ENCODE data around the gene OTUD7B.
"Not testable (repeated sequence)": the region's sequence is repeated elsewhere in the genome, so short reads cannot be mapped to it uniquely, and the experiment has no call there.

OTUD7B gene

DNA sequence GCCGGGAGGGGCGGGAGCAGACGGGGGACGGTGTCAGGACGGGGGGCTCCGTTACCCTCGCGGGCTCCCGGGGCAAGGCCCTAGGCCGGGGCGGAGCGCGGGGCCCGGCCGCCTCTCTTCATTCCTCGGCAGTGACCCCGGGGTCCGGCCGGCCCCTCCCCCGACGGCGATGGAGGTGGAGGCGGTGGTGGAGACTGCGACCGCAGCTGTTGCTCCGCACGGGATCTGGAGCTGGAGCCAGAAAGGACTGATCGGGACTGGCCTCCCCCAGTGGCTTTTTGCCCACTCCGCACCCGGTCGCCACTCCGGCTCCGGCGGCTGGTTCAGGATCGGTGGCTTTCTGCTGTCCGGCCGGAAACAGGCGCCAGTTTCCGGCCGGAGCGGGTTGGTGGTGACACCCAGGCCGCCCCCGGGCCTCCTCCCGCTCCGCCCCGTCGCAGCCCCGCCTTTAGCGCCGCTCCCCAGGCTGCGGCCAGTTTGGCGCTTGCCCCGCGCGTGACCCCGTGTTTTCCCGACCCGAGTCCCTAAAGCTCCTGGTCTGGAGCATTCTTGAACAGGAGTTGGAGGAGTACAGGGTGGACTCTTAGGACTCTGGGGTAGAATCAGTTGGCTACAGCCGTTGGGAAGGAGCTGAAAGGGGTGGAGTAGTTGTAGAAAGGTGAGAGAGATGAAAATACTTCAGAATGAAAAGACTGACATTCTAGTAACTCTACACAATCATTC lies at the start of gene OTUD7B:
Gene OTUD7B, minus strand, starts transcription at position 334 of the 723 bp plus-strand sequence. CDS start 33,216 bp downstream, outside the sequence.
- H3K27ac Mint-ChIP-seq = peak within 1 kb of the TSS; percentile 89
- peak; percentile 88 for ATAC-seq (ENCODE audit: low read depth)
- peak within 1 kb of the TSS; percentile 99 for H3K4me3 Mint-ChIP-seq
- H3K27me3 Mint-ChIP-seq = peaks cover 17% of the 10 kb centered on the region
- peaks cover 2% of the 10 kb centered on the region for H3K36me3 Mint-ChIP-seq
- peaks cover 8% of the 10 kb centered on the region for H3K4me1 Mint-ChIP-seq
- no peaks in the 10 kb centered on the region for H3K9me3 Mint-ChIP-seq
- DNase-seq (ENCODE audit: low spot score in 2 of 2) = peak; percentile 45 to 63

DNA sequence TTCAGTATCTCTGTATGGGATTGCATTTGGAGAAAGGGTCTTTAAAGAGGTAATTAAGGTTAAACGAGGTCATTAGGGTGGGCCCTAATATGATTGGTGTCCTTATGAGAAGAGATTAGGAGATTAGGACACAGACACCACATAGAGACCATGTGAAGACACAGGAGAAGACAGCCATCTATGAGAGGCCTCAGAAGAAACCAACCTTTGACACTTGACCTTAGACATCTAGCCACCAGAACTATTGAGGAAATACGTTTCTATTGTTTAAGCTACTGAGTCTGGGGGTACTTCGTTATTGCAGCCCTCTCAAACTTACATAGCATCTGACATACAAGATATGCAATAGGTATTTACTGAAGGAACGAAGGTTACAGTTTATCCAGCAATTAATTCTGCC lies 49.7 kb upstream of the OTUD7B start:
- H3K4me3 Mint-ChIP-seq = no peak overlapping the region
- ATAC-seq (ENCODE audit: low read depth) = no peak
- H3K36me3 Mint-ChIP-seq = no peaks in the 10 kb centered on the region
- DNase-seq (ENCODE audit: low spot score in 2 of 2) = no peak
- no peaks in the 10 kb centered on the region for H3K9me3 Mint-ChIP-seq
- no peaks in the 10 kb centered on the region for H3K27me3 Mint-ChIP-seq
- peaks cover 2% of the 10 kb centered on the region for H3K4me1 Mint-ChIP-seq
- H3K27ac Mint-ChIP-seq = no peak overlapping the region

DNA sequence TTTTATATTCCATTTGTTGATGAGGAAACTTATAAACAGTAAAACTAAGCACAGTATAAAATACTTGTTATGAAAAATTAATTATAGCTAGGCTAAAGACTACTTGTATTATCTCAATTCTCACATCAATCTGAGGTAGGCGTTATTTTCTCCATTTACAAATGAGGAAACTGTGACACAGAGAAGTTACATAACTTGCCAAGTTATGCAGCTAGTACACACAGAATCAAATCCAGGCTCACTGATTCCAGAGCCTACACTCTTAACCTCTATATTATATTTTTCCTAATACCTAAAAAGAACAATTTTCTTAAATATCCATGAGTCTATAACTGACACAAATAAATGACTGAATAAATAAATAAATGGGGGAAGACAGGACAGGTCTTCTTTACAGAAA lies 45.9 kb upstream of the OTUD7B start:
- peaks cover 12% of the 10 kb centered on the region for H3K4me1 Mint-ChIP-seq
- no peaks in the 10 kb centered on the region for H3K9me3 Mint-ChIP-seq
- no peak for ATAC-seq (ENCODE audit: low read depth)
- H3K27ac Mint-ChIP-seq = no peak overlapping the region
- H3K4me3 Mint-ChIP-seq = no peak overlapping the region
- no peak for DNase-seq (ENCODE audit: low spot score in 2 of 2)
- H3K27me3 Mint-ChIP-seq = no peaks in the 10 kb centered on the region
- no peaks in the 10 kb centered on the region for H3K36me3 Mint-ChIP-seq

DNA sequence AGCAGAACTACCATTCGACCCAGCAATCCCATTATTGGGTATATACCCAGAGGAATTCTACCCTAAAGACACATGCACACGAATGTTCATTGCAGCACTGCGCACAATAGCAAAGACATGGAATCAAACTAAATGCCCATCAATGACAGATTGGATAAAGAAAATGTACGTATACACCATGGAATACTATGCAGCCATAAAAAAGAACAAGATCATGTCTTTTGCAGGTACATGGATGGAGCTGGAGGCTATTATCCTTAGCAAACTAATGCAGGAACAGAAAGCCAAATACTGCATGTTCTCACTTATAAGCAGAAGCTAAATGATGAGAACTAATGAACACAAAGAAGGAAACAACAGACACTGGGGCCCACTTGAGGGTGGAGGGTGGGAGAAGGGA lies 45.0 kb upstream of the OTUD7B start:
- H3K27ac Mint-ChIP-seq, H3K27me3 Mint-ChIP-seq: not testable (repeated sequence)

DNA sequence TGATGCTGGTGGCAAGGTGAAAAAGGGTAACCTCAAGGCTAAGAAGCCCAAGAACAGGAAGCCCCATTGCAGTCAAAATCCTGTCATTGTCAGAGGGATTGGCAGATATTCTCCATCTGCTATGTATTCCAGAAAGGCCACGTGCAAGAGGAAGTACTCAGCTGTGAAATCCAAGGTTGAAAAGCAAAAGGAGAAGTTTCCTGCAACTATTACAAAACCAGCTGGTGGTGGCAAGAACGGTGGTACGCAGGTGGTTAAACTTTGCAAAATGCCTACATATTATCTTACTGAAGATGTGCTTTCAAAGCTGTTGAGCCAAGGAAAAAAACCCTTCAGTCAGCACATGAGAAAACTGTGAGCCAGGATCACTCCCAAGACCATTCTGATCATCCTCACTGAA lies 43.4 kb upstream of the OTUD7B start:
- no peak for DNase-seq (ENCODE audit: low spot score in 2 of 2)
- Mint-ChIP-seq H3K4me1 (peaks cover 14% of the 10 kb centered on the region), H3K4me3 (no peak overlapping the region), H3K27me3 (no peaks in the 10 kb centered on the region), H3K36me3 (no peaks in the 10 kb centered on the region), H3K9me3 (no peaks in the 10 kb centered on the region), H3K27ac (no peak overlapping the region)
- ATAC-seq (ENCODE audit: low read depth) = no peak

More for the DNA sequence above, 45.0 kb upstream of the OTUD7B start:
- not testable (repeated sequence) for H3K36me3 Mint-ChIP-seq; H3K9me3 Mint-ChIP-seq; H3K4me3 Mint-ChIP-seq; ATAC-seq (ENCODE audit: low read depth); DNase-seq (ENCODE audit: low spot score in 2 of 2)
- peaks cover 14% of the 10 kb centered on the region for H3K4me1 Mint-ChIP-seq

DNA sequence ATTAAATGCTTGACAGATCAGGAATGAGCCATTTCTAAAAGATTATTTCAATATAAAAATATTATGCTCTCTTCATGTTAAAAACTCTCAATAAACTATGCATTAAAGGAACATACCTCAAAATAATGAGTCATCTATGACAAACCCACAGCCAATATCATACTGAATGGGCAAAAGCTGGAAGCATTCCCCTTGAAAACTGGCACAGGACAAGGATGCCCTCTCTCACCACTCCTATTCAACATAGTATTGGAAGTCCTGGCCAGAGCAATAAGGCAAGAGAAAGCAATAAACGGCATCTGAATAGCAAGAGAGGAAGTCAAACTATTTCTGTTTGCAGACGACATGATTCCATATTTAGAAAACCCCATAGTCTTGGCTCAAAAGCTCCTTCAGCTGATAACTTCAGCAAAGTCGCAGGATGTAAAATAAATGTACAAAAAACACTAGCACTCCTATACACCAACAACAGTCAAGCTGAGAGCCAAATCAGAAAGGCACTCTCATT lies 41.4 kb upstream of the OTUD7B start:
- H3K36me3 Mint-ChIP-seq; ATAC-seq (ENCODE audit: low read depth); H3K27me3 Mint-ChIP-seq; H3K27ac Mint-ChIP-seq; H3K9me3 Mint-ChIP-seq; H3K4me3 Mint-ChIP-seq; DNase-seq (ENCODE audit: low spot score in 2 of 2): not testable (repeated sequence)
- H3K4me1 Mint-ChIP-seq = peaks cover 14% of the 10 kb centered on the region

DNA sequence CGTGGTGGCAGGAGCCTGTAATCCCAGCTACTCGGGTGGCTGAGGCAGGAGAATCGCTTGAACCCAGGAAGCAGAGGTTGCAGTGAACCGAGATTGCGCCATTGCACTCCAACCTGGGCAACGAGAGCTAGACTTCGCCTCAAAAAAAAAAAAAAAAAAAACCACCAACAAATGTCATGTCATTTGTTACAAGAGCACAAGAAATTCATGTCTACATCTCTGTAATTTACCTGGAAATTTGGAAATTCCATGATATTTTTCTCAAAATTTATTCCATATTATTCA lies 40.5 kb upstream of the OTUD7B start:
- Mint-ChIP-seq H3K4me3 (no peak overlapping the region), H3K27me3 (peaks cover 3% of the 10 kb centered on the region), H3K9me3 (no peaks in the 10 kb centered on the region), H3K27ac (no peak overlapping the region), H3K4me1 (peaks cover 14% of the 10 kb centered on the region), H3K36me3 (peaks cover 4% of the 10 kb centered on the region)
- ATAC-seq (ENCODE audit: low read depth) = no peak
- no peak for DNase-seq (ENCODE audit: low spot score in 2 of 2)

DNA sequence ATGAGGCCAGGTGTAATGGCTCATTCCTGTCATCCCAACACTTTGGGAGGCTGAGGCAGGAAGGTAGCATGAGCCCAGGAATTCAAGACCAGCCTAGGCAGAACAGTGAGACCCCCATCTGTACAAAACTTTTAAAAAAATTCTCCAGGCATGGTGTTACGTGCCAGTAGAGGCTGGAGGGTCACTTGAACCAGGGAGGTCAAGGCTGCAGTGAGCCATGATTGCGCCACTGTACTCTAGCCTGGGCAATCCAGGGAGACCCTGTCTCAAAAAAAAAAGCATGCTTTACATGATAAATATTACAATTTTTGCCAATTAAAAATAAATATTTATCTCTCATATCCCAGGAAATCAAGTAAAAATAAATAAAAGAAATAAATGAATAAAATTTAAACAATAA lies 39.4 kb upstream of the OTUD7B start:
- Mint-ChIP-seq H3K9me3 (no peaks in the 10 kb centered on the region), H3K4me3 (no peak overlapping the region), H3K36me3 (peaks cover 4% of the 10 kb centered on the region), H3K27me3 (peaks cover 3% of the 10 kb centered on the region), H3K4me1 (peaks cover 14% of the 10 kb centered on the region), H3K27ac (no peak overlapping the region)
- DNase-seq (ENCODE audit: low spot score in 2 of 2) = no peak
- no peak for ATAC-seq (ENCODE audit: low read depth)

DNA sequence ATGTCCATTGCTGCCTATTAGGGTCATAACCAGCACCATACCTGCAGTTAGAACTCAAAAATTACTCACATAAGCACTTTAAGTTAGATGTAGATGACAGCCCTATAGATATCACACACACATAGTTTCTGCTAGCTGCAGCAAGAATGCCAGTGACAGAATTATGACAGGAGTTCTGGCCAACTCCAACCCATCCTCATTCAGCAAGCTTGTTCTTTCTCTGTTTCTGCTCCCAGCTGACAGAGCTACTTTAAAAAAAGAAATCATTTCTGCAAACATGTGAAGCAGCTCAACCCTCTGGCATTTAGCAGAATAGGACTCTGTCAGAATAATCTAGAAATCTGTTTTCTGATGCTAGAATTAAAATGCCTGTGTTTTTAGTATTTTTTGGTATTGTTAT lies 23.8 kb upstream of the OTUD7B start:
- H3K27ac Mint-ChIP-seq = no peak overlapping the region
- H3K9me3 Mint-ChIP-seq = no peaks in the 10 kb centered on the region
- no peaks in the 10 kb centered on the region for H3K27me3 Mint-ChIP-seq
- DNase-seq (ENCODE audit: low spot score in 2 of 2) (no peak), ATAC-seq (ENCODE audit: low read depth) (no peak)
- no peak overlapping the region for H3K4me3 Mint-ChIP-seq
- H3K4me1 Mint-ChIP-seq = no peaks in the 10 kb centered on the region
- H3K36me3 Mint-ChIP-seq = no peaks in the 10 kb centered on the region

DNA sequence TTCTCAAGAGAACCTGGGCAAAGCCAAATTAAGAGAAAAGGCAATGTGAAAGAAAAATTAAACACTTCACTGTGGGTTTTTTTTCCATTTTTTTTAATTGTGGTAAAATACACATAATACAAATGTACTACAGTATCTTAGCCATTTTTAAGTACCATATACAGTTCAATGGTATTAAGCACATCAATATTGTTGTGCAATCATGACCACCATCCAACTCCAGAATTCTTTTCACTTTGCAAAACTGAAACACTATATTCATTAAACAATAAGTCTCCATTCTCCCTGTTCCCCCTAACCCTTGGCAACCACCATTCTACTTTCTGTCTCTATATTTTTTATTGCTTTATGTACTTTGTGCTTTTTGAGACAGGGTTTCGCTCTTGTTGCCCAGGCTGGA lies 17.8 kb upstream of the OTUD7B start:
- Mint-ChIP-seq H3K4me3 (no peak overlapping the region), H3K27me3 (peaks cover 5% of the 10 kb centered on the region), H3K27ac (no peak overlapping the region), H3K4me1 (no peaks in the 10 kb centered on the region), H3K9me3 (no peaks in the 10 kb centered on the region), H3K36me3 (no peaks in the 10 kb centered on the region)
- ATAC-seq (ENCODE audit: low read depth) (no peak), DNase-seq (ENCODE audit: low spot score in 2 of 2) (no peak)

DNA sequence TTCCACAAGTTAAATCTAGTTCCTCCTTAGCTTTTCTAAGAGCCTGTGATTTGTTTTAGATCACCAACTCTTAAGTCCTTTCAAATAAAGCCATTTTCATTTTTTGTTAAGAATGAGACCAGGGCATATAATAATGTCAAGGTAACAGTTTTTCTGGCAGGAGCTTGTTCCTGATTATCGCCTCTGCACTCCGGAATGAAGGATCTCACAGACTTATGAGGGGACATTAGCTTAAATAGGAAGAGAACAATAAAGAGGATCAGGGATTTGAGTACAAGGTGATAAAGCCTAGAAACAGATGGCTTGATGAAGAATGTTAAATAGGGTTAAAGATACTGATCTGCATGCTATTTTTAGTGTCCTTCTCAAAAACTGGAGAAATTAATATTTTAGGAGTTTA lies 13.6 kb upstream of the OTUD7B start:
- no peaks in the 10 kb centered on the region for H3K36me3 Mint-ChIP-seq
- DNase-seq (ENCODE audit: low spot score in 2 of 2) (no peak), ATAC-seq (ENCODE audit: low read depth) (no peak)
- H3K9me3 Mint-ChIP-seq = no peaks in the 10 kb centered on the region
- no peak overlapping the region for H3K4me3 Mint-ChIP-seq
- H3K27ac Mint-ChIP-seq = no peak overlapping the region
- peaks cover 11% of the 10 kb centered on the region for H3K27me3 Mint-ChIP-seq
- H3K4me1 Mint-ChIP-seq = peaks cover under 1% of the 10 kb centered on the region

DNA sequence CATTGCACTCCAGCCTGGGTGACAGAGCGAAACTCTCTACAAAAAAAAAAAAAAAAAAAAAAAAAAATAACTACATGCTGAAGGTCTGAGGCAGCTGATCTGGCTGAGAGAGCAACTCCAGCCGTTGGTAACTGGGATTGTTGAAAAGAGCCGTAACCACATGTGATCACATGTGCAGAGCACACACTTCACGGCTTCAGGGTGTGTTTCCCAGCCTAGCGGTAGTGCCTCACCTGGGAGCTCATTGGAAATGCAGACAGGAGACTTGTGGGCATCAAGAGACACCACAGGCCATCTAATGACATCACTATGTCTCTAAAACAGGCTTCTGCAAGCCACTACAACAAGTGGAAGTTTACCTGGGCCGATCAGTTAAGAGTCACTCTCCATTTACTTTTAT lies 11.8 kb upstream of the OTUD7B start:
- peaks cover 14% of the 10 kb centered on the region for H3K27me3 Mint-ChIP-seq
- H3K4me1 Mint-ChIP-seq = peaks cover 14% of the 10 kb centered on the region
- no peaks in the 10 kb centered on the region for H3K9me3 Mint-ChIP-seq
- H3K4me3 Mint-ChIP-seq = no peak overlapping the region
- no peak overlapping the region for H3K27ac Mint-ChIP-seq
- ATAC-seq (ENCODE audit: low read depth) (no peak), DNase-seq (ENCODE audit: low spot score in 2 of 2) (no peak)
- no peaks in the 10 kb centered on the region for H3K36me3 Mint-ChIP-seq

DNA sequence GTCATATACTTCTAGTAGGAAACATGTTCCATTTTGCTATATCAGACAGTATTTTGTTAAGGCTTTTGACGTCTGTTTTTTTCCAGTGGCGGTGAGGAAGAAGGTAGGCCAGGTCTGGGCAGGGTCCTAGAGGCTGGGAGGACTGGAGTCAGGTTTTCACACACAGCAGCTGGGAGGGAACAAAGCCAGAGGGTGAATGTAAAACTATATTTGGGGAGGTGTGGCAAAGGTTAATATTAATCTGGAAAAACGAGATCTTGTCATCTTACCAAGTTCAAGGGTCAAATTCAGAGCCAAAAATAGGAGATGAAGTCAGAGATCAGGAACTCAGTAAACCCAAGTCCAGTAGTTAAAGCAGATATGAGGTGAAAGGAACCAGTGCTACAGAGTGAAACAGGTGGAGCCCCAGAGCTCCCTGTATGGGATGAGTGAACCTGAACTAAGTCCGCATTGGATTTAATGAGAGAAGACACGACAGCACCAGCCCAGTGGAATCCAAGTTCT lies 10.7 kb upstream of the OTUD7B start:
- Mint-ChIP-seq H3K4me1 (peaks cover 15% of the 10 kb centered on the region), H3K4me3 (no peak overlapping the region), H3K9me3 (no peaks in the 10 kb centered on the region), H3K27ac (no peak overlapping the region), H3K27me3 (peaks cover 14% of the 10 kb centered on the region), H3K36me3 (no peaks in the 10 kb centered on the region)
- DNase-seq (ENCODE audit: low spot score in 2 of 2) (no peak), ATAC-seq (ENCODE audit: low read depth) (no peak)

DNA sequence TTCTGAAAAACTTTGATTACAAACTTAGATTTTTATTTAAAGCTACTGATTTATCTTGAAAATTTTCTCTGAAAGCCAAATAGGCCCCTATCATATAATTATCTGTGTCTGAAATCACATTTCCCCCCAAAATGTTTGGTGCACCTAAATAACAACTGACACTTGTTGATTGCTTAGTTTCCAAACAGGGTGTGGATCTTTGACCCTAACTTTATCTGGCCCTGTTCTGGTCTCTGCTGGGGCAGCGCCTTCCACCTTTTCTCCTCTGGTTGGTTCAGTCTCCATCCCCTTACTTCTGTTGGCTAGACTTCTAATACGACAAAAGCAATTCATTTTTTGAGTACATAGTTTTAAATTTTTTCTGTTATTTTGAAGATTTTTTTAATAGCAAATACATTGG lies 10.2 kb upstream of the OTUD7B start:
- H3K27me3 Mint-ChIP-seq = peaks cover 14% of the 10 kb centered on the region
- H3K9me3 Mint-ChIP-seq = no peaks in the 10 kb centered on the region
- peaks cover 15% of the 10 kb centered on the region for H3K4me1 Mint-ChIP-seq
- no peak overlapping the region for H3K27ac Mint-ChIP-seq
- ATAC-seq (ENCODE audit: low read depth) (no peak), DNase-seq (ENCODE audit: low spot score in 2 of 2) (no peak)
- no peak overlapping the region for H3K4me3 Mint-ChIP-seq
- H3K36me3 Mint-ChIP-seq = no peaks in the 10 kb centered on the region

DNA sequence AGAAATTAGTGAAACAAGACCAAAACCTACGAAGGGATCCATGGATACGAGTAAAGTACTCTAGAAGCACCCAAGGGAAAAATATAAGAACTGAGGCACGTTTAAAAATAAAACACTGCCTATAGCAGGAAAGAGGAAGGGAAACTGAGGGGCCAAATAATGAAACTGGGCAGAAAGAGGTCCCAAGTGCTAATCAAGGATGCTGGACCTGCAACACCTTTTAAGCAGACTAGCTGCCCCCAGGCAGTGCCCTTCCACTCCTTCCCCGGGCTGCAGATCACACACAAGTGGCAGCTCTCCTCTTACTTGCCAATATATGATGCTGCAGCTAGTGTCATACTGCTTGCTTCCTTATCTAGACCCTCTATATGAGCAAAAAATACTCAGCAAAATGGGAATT lies 7.6 kb upstream of the OTUD7B start:
- Mint-ChIP-seq H3K4me1 (peaks cover 15% of the 10 kb centered on the region), H3K4me3 (no peak overlapping the region), H3K27ac (no peak overlapping the region), H3K9me3 (no peaks in the 10 kb centered on the region), H3K27me3 (peaks cover 9% of the 10 kb centered on the region), H3K36me3 (no peaks in the 10 kb centered on the region)
- ATAC-seq (ENCODE audit: low read depth) (no peak), DNase-seq (ENCODE audit: low spot score in 2 of 2) (no peak)

Data from memory B cell (primary cell).